ENCODE measurements around the gene SPAG16.

SPAG16 gene

GRCh38 chr2:213544940-213545339 is 260.7 kb downstream of the SPAG16 start:
- DNase-seq (ENCODE audit: low read depth in 1 of 2, low spot score in 1 of 2) = no peak
- in situ Hi-C loops (cut with HindIII; ENCODE audit: low pct_unique_long_range_greater_than_20kb, low sequenced_read_pairs) = no loop called here

GRCh38 chr2:213545481-213545880 is 261.2 kb downstream of the SPAG16 start:
- no peak for DNase-seq (ENCODE audit: low read depth in 1 of 2, low spot score in 1 of 2)
- in situ Hi-C loops (cut with HindIII; ENCODE audit: low pct_unique_long_range_greater_than_20kb, low sequenced_read_pairs) = no loop called here
- TF ChIP-seq JUND (IDR thresholded peaks at IDR 0.05; ENCODE audit: low read depth) = no peak

More at GRCh38 chr2:213544940-213545339, 260.7 kb downstream of the SPAG16 start:
- TF ChIP-seq JUND (IDR thresholded peaks at IDR 0.05; ENCODE audit: low read depth) = no peak

GRCh38 chr2:213545964-213546475 is 261.8 kb downstream of the SPAG16 start:
- TF ChIP-seq JUND (IDR thresholded peaks at IDR 0.05; ENCODE audit: low read depth) = no peak
- in situ Hi-C loops (cut with HindIII; ENCODE audit: low pct_unique_long_range_greater_than_20kb, low sequenced_read_pairs) = no loop called here
- no peak for DNase-seq (ENCODE audit: low read depth in 1 of 2, low spot score in 1 of 2)

- in situ Hi-C loops (cut with HindIII; ENCODE audit: low pct_unique_long_range_greater_than_20kb, low sequenced_read_pairs) = no loop called here
- no peak for DNase-seq (ENCODE audit: low read depth in 1 of 2, low spot score in 1 of 2)
- no peak for TF ChIP-seq JUND (IDR thresholded peaks at IDR 0.05; ENCODE audit: low read depth)
Measured at GRCh38 chr2:213551526-213551925, 267.3 kb downstream of the SPAG16 start.

GRCh38 chr2:213559053-213559452 is 274.8 kb downstream of the SPAG16 start:
- no peak for DNase-seq (ENCODE audit: low read depth in 1 of 2, low spot score in 1 of 2)
- no peak for TF ChIP-seq JUND (IDR thresholded peaks at IDR 0.05; ENCODE audit: low read depth)
- in situ Hi-C loops (cut with HindIII; ENCODE audit: low pct_unique_long_range_greater_than_20kb, low sequenced_read_pairs) = no loop called here

- in situ Hi-C loops (cut with HindIII; ENCODE audit: low pct_unique_long_range_greater_than_20kb, low sequenced_read_pairs) = no loop called here
- DNase-seq (ENCODE audit: low read depth in 1 of 2, low spot score in 1 of 2) = no peak
- TF ChIP-seq JUND (IDR thresholded peaks at IDR 0.05; ENCODE audit: low read depth) = no peak
Measured at GRCh38 chr2:213561759-213562158, 277.5 kb downstream of the SPAG16 start.

GRCh38 chr2:213562539-213563180 is 278.4 kb downstream of the SPAG16 start:
- no peak for DNase-seq (ENCODE audit: low read depth in 1 of 2, low spot score in 1 of 2)
- TF ChIP-seq JUND (IDR thresholded peaks at IDR 0.05; ENCODE audit: low read depth) = no peak
- in situ Hi-C loops (cut with HindIII; ENCODE audit: low pct_unique_long_range_greater_than_20kb, low sequenced_read_pairs) = no loop called here

GRCh38 chr2:213566846-213567245 is 282.6 kb downstream of the SPAG16 start:
- no peak for TF ChIP-seq JUND (IDR thresholded peaks at IDR 0.05; ENCODE audit: low read depth)
- no peak for DNase-seq (ENCODE audit: low read depth in 1 of 2, low spot score in 1 of 2)
- in situ Hi-C loops (cut with HindIII; ENCODE audit: low pct_unique_long_range_greater_than_20kb, low sequenced_read_pairs) = no loop called here

- no peak for DNase-seq (ENCODE audit: low read depth in 1 of 2, low spot score in 1 of 2)
- in situ Hi-C loops (cut with HindIII; ENCODE audit: low pct_unique_long_range_greater_than_20kb, low sequenced_read_pairs) = no loop called here
- no peak for TF ChIP-seq JUND (IDR thresholded peaks at IDR 0.05; ENCODE audit: low read depth)
Measured at GRCh38 chr2:213609570-213610170, 325.4 kb downstream of the SPAG16 start.

GRCh38 chr2:213627054-213627710 is 342.9 kb downstream of the SPAG16 start:
- DNase-seq (ENCODE audit: low read depth in 1 of 2, low spot score in 1 of 2) = no peak
- in situ Hi-C loops (cut with HindIII; ENCODE audit: low pct_unique_long_range_greater_than_20kb, low sequenced_read_pairs) = no loop called here
- no peak for TF ChIP-seq JUND (IDR thresholded peaks at IDR 0.05; ENCODE audit: low read depth)

GRCh38 chr2:213627835-213628460 is 343.7 kb downstream of the SPAG16 start:
- TF ChIP-seq JUND (IDR thresholded peaks at IDR 0.05; ENCODE audit: low read depth) = no peak
- in situ Hi-C loops (cut with HindIII; ENCODE audit: low pct_unique_long_range_greater_than_20kb, low sequenced_read_pairs) = no loop called here
- no peak for DNase-seq (ENCODE audit: low read depth in 1 of 2, low spot score in 1 of 2)

GRCh38 chr2:213640738-213641425 is 356.6 kb downstream of the SPAG16 start:
- peak in 1 of 2 experiments; percentile 81 for DNase-seq (ENCODE audit: low read depth in 1 of 2, low spot score in 1 of 2)
- in situ Hi-C loops (cut with HindIII; ENCODE audit: low pct_unique_long_range_greater_than_20kb, low sequenced_read_pairs) = no loop called here
- no peak for TF ChIP-seq JUND (IDR thresholded peaks at IDR 0.05; ENCODE audit: low read depth)

Data from T47D (cell line).